ENCODE measurements around the gene SEMA6B.

Gene SEMA6B

DNA sequence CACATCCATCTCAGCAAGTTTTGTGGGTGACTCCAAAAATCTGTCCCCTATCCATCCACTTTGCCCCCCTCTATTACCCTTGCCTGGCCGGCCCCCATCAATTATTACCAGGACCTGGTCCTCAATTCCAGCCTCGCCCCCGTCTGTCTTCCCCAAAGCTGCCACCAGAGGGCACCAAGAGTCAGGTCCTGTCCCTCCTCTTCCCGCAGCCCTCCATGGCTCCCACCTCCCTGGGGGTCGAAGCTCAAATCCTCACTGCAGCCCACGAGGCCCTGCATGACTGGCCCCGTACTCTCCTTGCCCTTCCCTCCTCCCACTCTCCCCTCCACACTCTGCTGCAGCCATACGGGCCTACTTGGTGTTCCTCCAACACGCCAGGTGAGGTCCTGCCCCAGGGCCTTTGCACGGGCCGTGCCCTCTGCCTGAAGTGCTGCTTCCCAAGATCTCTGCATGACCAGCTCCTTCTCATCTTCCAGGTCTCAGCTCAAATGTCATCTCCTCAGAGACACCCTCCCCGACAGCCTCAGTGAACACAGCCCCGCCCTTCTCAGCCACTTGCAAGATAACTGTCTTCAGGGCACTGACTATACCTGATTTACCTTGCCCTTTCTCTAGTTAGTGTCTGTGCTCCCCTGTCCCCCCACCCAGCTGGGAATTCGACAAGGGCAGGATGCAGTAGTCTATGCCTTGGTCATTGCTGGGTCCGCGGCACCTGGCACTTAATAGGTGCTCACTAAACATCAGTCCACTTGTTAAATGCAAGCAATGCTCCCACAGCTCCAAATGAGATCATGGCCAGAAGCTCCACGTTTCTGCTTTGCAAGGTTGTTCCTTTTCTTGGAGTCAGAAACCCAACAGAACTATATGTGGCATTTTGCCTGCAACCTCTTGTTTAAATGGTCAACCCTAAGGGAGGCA lies 16.8 kb upstream of the SEMA6B start:
- TF ChIP-seq, protein P1, sequence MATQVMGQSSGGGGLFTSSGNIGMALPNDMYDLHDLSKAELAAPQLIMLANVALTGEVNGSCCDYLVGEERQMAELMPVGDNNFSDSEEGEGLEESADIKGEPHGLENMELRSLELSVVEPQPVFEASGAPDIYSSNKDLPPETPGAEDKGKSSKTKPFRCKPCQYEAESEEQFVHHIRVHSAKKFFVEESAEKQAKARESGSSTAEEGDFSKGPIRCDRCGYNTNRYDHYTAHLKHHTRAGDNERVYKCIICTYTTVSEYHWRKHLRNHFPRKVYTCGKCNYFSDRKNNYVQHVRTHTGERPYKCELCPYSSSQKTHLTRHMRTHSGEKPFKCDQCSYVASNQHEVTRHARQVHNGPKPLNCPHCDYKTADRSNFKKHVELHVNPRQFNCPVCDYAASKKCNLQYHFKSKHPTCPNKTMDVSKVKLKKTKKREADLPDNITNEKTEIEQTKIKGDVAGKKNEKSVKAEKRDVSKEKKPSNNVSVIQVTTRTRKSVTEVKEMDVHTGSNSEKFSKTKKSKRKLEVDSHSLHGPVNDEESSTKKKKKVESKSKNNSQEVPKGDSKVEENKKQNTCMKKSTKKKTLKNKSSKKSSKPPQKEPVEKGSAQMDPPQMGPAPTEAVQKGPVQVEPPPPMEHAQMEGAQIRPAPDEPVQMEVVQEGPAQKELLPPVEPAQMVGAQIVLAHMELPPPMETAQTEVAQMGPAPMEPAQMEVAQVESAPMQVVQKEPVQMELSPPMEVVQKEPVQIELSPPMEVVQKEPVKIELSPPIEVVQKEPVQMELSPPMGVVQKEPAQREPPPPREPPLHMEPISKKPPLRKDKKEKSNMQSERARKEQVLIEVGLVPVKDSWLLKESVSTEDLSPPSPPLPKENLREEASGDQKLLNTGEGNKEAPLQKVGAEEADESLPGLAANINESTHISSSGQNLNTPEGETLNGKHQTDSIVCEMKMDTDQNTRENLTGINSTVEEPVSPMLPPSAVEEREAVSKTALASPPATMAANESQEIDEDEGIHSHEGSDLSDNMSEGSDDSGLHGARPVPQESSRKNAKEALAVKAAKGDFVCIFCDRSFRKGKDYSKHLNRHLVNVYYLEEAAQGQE (IDR thresholded peaks at IDR 0.05; ENCODE audit: insufficient read depth in 1 of 2, low read depth in 2 of 2, low read length in 2 of 2): no peak
- TF ChIP-seq TAF1 (IDR thresholded peaks at IDR 0.05; ENCODE audit: borderline replicate concordance, insufficient read depth, low read length) (no peak), SIN3A (IDR thresholded peaks at IDR 0.05; ENCODE audit: borderline replicate concordance, insufficient read depth, low read length) (no peak), FOXP2 (optimal IDR thresholded peaks at IDR 0.05; ENCODE audit: borderline replicate concordance, extremely low read depth, extremely low read length, insufficient read depth) (no peak), POLR2AphosphoS5 (IDR thresholded peaks at IDR 0.05; ENCODE audit: low read depth, low read length) (no peak)

DNA sequence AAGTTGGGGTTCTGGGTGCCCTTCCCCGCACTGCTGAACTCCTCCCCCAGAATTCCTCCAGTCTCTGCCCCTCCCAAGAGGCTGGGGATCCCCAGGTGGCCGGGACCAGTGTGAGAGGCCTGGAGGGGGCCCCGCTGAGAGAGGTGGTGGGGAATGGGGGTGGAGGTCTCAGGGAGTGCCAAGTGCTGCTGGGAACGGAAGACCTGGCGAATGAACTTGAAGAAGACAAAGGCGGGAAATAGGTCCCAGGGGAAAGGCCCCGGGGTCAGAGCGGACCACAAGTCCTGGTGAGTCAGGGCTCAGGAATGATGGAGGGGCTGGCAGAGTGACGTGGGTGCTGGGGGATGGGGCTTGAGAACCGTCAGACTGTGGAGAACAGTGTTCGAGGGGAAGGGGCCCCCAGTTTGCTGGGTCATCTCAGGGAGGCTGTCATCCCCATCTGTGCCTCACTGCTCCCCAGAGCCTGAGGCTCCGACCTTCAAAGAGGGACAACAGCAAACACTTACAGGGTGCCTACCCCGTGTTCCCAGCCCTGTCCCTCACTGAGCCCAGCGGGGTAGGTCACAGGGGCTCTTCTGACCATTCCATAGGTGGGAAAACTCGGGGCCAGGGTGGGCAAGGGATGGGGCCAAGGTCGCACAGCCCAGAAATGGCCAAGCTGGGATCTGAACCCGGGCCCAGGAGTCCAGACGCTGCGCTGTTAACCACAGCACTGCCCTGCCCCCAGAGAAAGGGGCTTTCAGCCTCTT lies 16.0 kb upstream of the SEMA6B start:
- TF ChIP-seq, protein P1 (IDR thresholded peaks at IDR 0.05; ENCODE audit: insufficient read depth in 1 of 2, low read depth in 2 of 2, low read length in 2 of 2): no peak
- TF ChIP-seq SIN3A (IDR thresholded peaks at IDR 0.05; ENCODE audit: borderline replicate concordance, insufficient read depth, low read length) (no peak), FOXP2 (optimal IDR thresholded peaks at IDR 0.05; ENCODE audit: borderline replicate concordance, extremely low read depth, extremely low read length, insufficient read depth) (peak; percentile 46), POLR2AphosphoS5 (IDR thresholded peaks at IDR 0.05; ENCODE audit: low read depth, low read length) (no peak), TAF1 (IDR thresholded peaks at IDR 0.05; ENCODE audit: borderline replicate concordance, insufficient read depth, low read length) (no peak)

DNA sequence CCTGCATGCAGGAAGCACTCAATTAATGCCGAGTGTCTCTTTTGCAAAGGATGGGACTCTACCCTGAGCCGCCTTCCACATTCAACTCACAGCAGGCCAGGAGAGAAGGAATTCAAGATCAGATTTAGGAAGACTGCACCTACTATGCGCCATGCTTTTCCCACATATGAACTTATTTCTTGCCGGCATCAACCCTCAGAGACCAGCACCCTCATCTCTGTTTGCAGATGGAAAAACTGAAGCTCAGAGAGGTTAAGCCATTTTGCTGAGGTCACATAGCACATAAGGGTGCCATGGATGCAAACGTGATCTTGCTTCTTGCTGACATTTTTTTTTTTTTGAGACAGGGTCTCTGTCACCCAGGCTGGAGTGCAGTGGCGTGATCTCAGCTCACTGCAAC lies 14.2 kb upstream of the SEMA6B start:
- TF ChIP-seq TAF1 (IDR thresholded peaks at IDR 0.05; ENCODE audit: borderline replicate concordance, insufficient read depth, low read length) (no peak), POLR2AphosphoS5 (IDR thresholded peaks at IDR 0.05; ENCODE audit: low read depth, low read length) (no peak), SIN3A (IDR thresholded peaks at IDR 0.05; ENCODE audit: borderline replicate concordance, insufficient read depth, low read length) (no peak), FOXP2 (optimal IDR thresholded peaks at IDR 0.05; ENCODE audit: borderline replicate concordance, extremely low read depth, extremely low read length, insufficient read depth) (no peak)
- TF ChIP-seq, protein P1 (IDR thresholded peaks at IDR 0.05; ENCODE audit: insufficient read depth in 1 of 2, low read depth in 2 of 2, low read length in 2 of 2): no peak

GRCh38 chr19:4571305-4571917 lies 11.9 kb upstream of the SEMA6B start:
- TF ChIP-seq FOXP2 (optimal IDR thresholded peaks at IDR 0.05; ENCODE audit: borderline replicate concordance, extremely low read depth, extremely low read length, insufficient read depth) (no peak), POLR2AphosphoS5 (IDR thresholded peaks at IDR 0.05; ENCODE audit: low read depth, low read length) (no peak), TAF1 (IDR thresholded peaks at IDR 0.05; ENCODE audit: borderline replicate concordance, insufficient read depth, low read length) (no peak), SIN3A (IDR thresholded peaks at IDR 0.05; ENCODE audit: borderline replicate concordance, insufficient read depth, low read length) (no peak)
- TF ChIP-seq, protein P1 (IDR thresholded peaks at IDR 0.05; ENCODE audit: insufficient read depth in 1 of 2, low read depth in 2 of 2, low read length in 2 of 2): no peak
